Neural progenitor cell (in vitro differentiated cells): Measurements from ENCODE around the gene PPM1F. TPM values are rescaled to one million over a fixed set of nuclear protein-coding genes. Genes with fewer than 3 reads are reported as not detected.

Experiments
- DNase-seq: peaks from one replicate; pipeline ENCODE4 v3.0.0-alpha.2; 2016; ENCODE audit warnings: low spot score
- H2AFZ ChIP-seq: fragments of 200-600 bp; sonication (generic); replicated peaks from 2 replicates; pipeline ENCODE4 v1.6.1; 2016; ENCODE audit warnings: antibody characterized with exemption
- H3F3A ChIP-seq: fragments of 200-600 bp; sonication (generic); 2 replicates; pipeline ENCODE4 v1.6.1; 2016; ENCODE audit warnings: antibody characterized with exemption, low read depth
- H3K27ac ChIP-seq: fragments of 200-600 bp; sonication (generic); 2 replicates; pipeline ENCODE4 v1.5.1; 2016; ENCODE audit warnings: mild to moderate bottlenecking
- H3K27me3 ChIP-seq: fragments of 200-600 bp; sonication (generic); 2 replicates; pipeline ENCODE4 v1.6.1; 2016; ENCODE audit warnings: mild to moderate bottlenecking, moderate library complexity
- H3K36me3 ChIP-seq: fragments of 200-600 bp; sonication (generic); 2 replicates; pipeline ENCODE4 v1.5.1; 2016
- H3K4me1 ChIP-seq: fragments of 200-600 bp; sonication (generic); 2 replicates; pipeline ENCODE4 v1.6.1; 2016; ENCODE audit warnings: mixed run types
- H3K4me2 ChIP-seq: fragments of 200-600 bp; sonication (generic); 2 replicates; pipeline ENCODE4 v1.6.1; 2016
- H3K4me3 ChIP-seq: fragments of 200-600 bp; sonication (generic); 2 replicates; pipeline ENCODE4 v1.5.1; 2016
- H3K79me2 ChIP-seq: fragments of 200-600 bp; sonication (generic); 2 replicates; pipeline ENCODE4 v1.6.1; 2016; ENCODE audit warnings: low read depth
- H3K9ac ChIP-seq: fragments of 200-600 bp; sonication (generic); 2 replicates; pipeline ENCODE4 v1.6.1; 2016
- H3K9me3 ChIP-seq: fragments of 200-600 bp; sonication (generic); 2 replicates; pipeline ENCODE4 v1.5.1; 2016; ENCODE audit warnings: low read depth
- H4K20me1 ChIP-seq: fragments of 200-600 bp; sonication (generic); 2 replicates; pipeline ENCODE4 v1.6.1; 2016; ENCODE audit warnings: low read depth
- H3K27ac Mint-ChIP-seq: 3 replicates; pipeline ENCODE4 v1.8.0; 2021; ENCODE audit warnings: mixed read lengths
- H3K27me3 Mint-ChIP-seq: 2 replicates; pipeline ENCODE4 v1.8.0; 2022; ENCODE audit warnings: low read depth, mild to moderate bottlenecking, inconsistent platforms, moderate library complexity, mixed read lengths; ENCODE audit not compliant: insufficient read depth
- H3K36me3 Mint-ChIP-seq: 3 replicates; pipeline ENCODE4 v1.8.0; 2021; ENCODE audit warnings: mixed read lengths
- H3K4me1 Mint-ChIP-seq: 3 replicates; pipeline ENCODE4 v1.8.0; 2021; ENCODE audit warnings: mixed read lengths
- H3K4me3 Mint-ChIP-seq: 3 replicates; pipeline ENCODE4 v1.8.0; 2021; ENCODE audit warnings: mild to moderate bottlenecking, moderate library complexity, mixed read lengths
- H3K9me3 Mint-ChIP-seq: 3 replicates; pipeline ENCODE4 v1.8.0; 2020; ENCODE audit warnings: mixed read lengths
- EZH2 ChIP-seq: fragments of 200-600 bp; sonication (generic); IDR thresholded peaks from 2 replicates; pipeline ENCODE4 v1.6.1; 2017; ENCODE audit warnings: antibody characterized with exemption, mild to moderate bottlenecking, moderate library complexity
- EZH2phosphoT487 ChIP-seq: fragments of 200-600 bp; sonication (generic); IDR thresholded peaks from 2 replicates; pipeline ENCODE4 v1.6.1; 2017; ENCODE audit warnings: antibody characterized with exemption
- total RNA-seq: library from RNA; depleted of rRNA; stranded (reverse); fragments of >200 nt; gene quantifications from 2 replicates; pipeline ENCODE4 v1.2.3, GENCODE V29; 2015; ENCODE audit warnings: low replicate concordance
- TF ChIP-seq, protein P1 (sequence below): fragments of 200-600 bp; sonication (generic); IDR thresholded peaks from 2 replicates; pipeline ENCODE4 v1.5.1; 2017; ENCODE audit warnings: antibody characterized with exemption, mild to moderate bottlenecking

PPM1F gene
- total RNA-seq, 1 donor from 2014 or later, result 18.0 TPM

DNA sequence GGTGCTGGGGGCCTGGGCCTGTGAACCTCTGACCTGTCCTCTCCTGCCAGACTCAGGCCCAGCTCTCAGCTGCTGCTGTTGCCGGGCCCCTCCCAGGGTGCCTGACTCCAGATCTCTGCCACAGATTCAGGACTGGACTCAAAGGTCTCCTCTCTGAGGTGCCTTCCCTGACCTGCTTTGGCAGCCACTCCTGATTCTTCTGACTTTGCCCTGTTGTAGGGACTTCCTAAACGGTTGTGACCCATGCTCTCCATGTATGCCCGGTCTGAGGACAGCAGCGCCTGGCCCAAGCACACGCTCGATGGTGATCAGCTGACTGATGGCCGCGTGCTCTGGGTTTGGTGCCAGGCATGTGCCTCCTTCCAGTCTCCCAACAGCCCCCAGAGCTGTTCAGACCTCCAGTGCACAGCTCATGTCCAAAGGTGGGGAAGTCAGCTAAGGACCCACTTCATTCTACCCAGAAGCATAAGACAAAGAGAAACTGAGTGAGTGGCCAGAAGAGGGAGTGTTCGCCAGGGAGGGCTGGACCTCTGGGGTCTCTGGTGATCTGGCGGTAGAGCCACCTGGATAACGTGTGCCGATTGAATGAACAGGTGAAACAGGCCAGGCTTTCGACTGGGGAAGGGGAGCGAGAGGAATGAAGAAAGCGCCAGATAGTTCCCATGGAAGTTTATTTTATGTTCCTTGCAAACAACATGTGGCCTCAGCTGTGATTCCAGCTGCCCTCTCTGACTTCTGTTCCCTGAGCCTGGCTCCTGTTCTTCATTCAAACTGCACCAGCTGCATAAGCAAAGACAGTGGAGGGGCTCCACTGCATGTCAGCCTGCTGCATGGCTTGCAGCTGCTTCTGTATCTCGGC is 38.0 kb upstream of the PPM1F start:
- Histone ChIP-seq H3K4me3 (no peak overlapping the region), H3K36me3 (no peaks in the 10 kb centered on the region), H4K20me1 (no peaks in the 10 kb centered on the region), H3K79me2 (no peaks in the 10 kb centered on the region), H3K27ac (no peak overlapping the region), H3K27me3 (peaks cover 97% of the 10 kb centered on the region), H2AFZ (no peak overlapping the region), H3K9me3 (no peaks in the 10 kb centered on the region), H3K9ac (no peak overlapping the region), H3K4me1 (no peaks in the 10 kb centered on the region), H3F3A (no peaks in the 10 kb centered on the region), H3K4me2 (no peak overlapping the region)
- Mint-ChIP-seq H3K9me3 (no peaks in the 10 kb centered on the region), H3K36me3 (no peaks in the 10 kb centered on the region), H3K27ac (no peak overlapping the region), H3K4me3 (no peak overlapping the region), H3K27me3 (peaks cover 13% of the 10 kb centered on the region), H3K4me1 (peaks cover 6% of the 10 kb centered on the region)
- TF ChIP-seq EZH2, result no peak
- no peak for TF ChIP-seq EZH2phosphoT487
- TF ChIP-seq, protein P1, sequence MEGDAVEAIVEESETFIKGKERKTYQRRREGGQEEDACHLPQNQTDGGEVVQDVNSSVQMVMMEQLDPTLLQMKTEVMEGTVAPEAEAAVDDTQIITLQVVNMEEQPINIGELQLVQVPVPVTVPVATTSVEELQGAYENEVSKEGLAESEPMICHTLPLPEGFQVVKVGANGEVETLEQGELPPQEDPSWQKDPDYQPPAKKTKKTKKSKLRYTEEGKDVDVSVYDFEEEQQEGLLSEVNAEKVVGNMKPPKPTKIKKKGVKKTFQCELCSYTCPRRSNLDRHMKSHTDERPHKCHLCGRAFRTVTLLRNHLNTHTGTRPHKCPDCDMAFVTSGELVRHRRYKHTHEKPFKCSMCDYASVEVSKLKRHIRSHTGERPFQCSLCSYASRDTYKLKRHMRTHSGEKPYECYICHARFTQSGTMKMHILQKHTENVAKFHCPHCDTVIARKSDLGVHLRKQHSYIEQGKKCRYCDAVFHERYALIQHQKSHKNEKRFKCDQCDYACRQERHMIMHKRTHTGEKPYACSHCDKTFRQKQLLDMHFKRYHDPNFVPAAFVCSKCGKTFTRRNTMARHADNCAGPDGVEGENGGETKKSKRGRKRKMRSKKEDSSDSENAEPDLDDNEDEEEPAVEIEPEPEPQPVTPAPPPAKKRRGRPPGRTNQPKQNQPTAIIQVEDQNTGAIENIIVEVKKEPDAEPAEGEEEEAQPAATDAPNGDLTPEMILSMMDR, result no peak
- DNase-seq, result no peak

DNA sequence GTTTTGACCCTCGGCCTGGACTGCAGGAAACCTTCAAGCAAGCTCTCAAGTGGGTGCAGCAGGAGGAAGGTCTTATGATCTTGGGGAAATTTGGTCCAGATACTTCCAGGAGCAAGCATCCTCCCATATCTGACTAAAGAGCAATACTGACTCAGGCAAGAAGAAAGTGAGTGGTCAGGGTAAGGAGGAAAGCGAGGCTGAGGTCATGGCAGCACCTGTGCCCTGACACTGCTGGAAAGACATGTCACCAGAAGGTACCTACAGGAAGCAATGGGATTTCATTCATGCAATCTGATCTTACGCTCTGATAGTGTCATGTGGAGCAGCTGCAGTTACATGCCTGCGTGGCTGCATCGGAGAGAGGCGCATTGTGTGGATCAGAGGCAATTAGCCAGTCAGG is 36.4 kb upstream of the PPM1F start:
- Histone ChIP-seq H3K79me2 (no peaks in the 10 kb centered on the region), H3K4me2 (no peak overlapping the region), H3K36me3 (no peaks in the 10 kb centered on the region), H3K9me3 (no peaks in the 10 kb centered on the region), H4K20me1 (no peaks in the 10 kb centered on the region), H3K4me1 (no peaks in the 10 kb centered on the region), H3K9ac (no peak overlapping the region), H2AFZ (no peak overlapping the region), H3F3A (no peaks in the 10 kb centered on the region), H3K4me3 (no peak overlapping the region), H3K27ac (no peak overlapping the region), H3K27me3 (peaks cover 88% of the 10 kb centered on the region)
- no peak for TF ChIP-seq EZH2phosphoT487
- no peak for TF ChIP-seq EZH2
- TF ChIP-seq, protein P1, result no peak
- peaks cover 6% of the 10 kb centered on the region for H3K4me1 Mint-ChIP-seq
- no peak overlapping the region for H3K4me3 Mint-ChIP-seq
- no peaks in the 10 kb centered on the region for H3K9me3 Mint-ChIP-seq
- no peaks in the 10 kb centered on the region for H3K36me3 Mint-ChIP-seq
- no peak for DNase-seq
- H3K27ac Mint-ChIP-seq, result peak overlapping the region; percentile 61
- H3K27me3 Mint-ChIP-seq, result peaks cover 15% of the 10 kb centered on the region

DNA sequence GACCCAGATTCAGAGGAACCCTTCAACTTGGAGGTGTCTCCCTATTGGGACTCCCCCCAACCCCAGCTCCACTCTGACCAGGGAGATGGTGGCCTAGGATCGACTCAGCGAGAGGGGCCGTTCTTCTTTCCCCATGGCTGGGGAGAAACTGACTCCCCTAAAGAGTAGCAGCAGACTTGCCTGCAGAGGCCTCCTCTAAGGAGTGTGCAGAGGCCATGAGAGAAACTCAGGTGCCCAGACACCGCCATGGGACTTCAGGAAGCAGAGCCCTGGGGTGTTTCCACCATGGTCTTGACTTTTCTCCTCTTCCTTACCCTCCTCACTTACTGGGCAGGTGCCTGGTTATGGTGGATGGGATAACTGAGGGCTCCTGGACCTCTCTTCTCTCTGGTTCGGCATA is 32.6 kb upstream of the PPM1F start:
- Histone ChIP-seq H3K27ac (no peak overlapping the region), H3K36me3 (no peaks in the 10 kb centered on the region), H4K20me1 (peaks cover 14% of the 10 kb centered on the region), H3K4me1 (peaks cover 7% of the 10 kb centered on the region), H3K79me2 (peaks cover 23% of the 10 kb centered on the region), H3K4me2 (no peak overlapping the region), H3K9me3 (no peaks in the 10 kb centered on the region), H3K9ac (no peak overlapping the region), H3K27me3 (peaks cover 50% of the 10 kb centered on the region), H2AFZ (peak overlapping the region; percentile 70), H3K4me3 (no peak overlapping the region), H3F3A (peaks cover 15% of the 10 kb centered on the region)
- TF ChIP-seq EZH2, result no peak
- TF ChIP-seq EZH2phosphoT487, result no peak
- TF ChIP-seq, protein P1, result no peak
- peaks cover 18% of the 10 kb centered on the region for H3K4me1 Mint-ChIP-seq
- DNase-seq, result no peak
- H3K36me3 Mint-ChIP-seq, result no peaks in the 10 kb centered on the region
- H3K27ac Mint-ChIP-seq, result no peak overlapping the region
- peaks cover 10% of the 10 kb centered on the region for H3K27me3 Mint-ChIP-seq
- H3K4me3 Mint-ChIP-seq, result no peak overlapping the region
- H3K9me3 Mint-ChIP-seq, result no peaks in the 10 kb centered on the region
